Retinal pigment epithelial cell (primary cell): ENCODE results near the gene SACM1L.

ENCODE experiments used
- DNase-seq: peaks from one replicate; pipeline ENCODE4 v3.0.0-alpha.2; 2010; ENCODE audit warnings: low read depth
- H3K4me3 ChIP-seq: 2 replicates; pipeline ENCODE4 v1.5.1; 2011; ENCODE audit warnings: mild to moderate bottlenecking, low read length, control low read depth, moderate library complexity
- TF ChIP-seq, protein P1 (sequence below): conservative IDR thresholded peaks from 2 replicates; pipeline ENCODE4 v1.5.1; 2011; ENCODE audit warnings: low read depth, low read length, control low read depth, inconsistent platforms

SACM1L gene

DNA sequence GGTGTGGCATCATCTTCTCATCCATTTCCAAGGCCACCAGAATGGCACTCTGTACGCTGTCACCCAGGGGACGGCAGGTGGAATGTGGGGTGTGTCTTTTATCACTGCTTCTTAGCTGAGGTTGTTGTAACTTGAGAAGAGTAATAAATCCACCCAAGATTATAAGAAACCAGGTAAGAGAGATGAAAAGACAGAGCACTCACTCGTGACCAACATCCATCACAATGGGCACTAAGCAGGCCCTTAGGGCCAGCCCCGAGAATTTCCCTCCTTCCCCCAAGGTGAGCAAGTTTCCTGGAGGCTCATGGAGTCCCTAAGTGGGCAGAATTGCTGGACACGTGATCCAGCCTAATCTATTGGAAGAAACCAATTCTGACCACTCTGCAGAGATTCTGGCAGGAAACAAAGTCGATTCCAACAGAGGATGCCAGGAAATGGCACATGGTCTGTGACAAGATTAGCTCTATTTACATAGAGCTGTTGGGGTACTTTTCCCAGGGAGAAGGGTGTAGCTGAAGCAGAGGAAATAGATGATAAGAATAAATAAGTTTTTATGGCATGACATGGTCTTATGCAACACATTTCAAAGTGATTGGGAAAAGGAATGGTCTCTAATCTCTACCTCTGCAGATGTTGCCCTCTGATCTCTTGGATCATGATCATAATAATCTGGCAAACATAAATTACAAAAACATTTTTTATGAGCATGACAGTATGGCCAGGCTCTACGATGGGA lies 84.7 kb downstream of the SACM1L start:
- TF ChIP-seq, protein P1, sequence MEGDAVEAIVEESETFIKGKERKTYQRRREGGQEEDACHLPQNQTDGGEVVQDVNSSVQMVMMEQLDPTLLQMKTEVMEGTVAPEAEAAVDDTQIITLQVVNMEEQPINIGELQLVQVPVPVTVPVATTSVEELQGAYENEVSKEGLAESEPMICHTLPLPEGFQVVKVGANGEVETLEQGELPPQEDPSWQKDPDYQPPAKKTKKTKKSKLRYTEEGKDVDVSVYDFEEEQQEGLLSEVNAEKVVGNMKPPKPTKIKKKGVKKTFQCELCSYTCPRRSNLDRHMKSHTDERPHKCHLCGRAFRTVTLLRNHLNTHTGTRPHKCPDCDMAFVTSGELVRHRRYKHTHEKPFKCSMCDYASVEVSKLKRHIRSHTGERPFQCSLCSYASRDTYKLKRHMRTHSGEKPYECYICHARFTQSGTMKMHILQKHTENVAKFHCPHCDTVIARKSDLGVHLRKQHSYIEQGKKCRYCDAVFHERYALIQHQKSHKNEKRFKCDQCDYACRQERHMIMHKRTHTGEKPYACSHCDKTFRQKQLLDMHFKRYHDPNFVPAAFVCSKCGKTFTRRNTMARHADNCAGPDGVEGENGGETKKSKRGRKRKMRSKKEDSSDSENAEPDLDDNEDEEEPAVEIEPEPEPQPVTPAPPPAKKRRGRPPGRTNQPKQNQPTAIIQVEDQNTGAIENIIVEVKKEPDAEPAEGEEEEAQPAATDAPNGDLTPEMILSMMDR = no peak
- H3K4me3 ChIP-seq = no peak overlapping the region
- no peak for DNase-seq

DNA sequence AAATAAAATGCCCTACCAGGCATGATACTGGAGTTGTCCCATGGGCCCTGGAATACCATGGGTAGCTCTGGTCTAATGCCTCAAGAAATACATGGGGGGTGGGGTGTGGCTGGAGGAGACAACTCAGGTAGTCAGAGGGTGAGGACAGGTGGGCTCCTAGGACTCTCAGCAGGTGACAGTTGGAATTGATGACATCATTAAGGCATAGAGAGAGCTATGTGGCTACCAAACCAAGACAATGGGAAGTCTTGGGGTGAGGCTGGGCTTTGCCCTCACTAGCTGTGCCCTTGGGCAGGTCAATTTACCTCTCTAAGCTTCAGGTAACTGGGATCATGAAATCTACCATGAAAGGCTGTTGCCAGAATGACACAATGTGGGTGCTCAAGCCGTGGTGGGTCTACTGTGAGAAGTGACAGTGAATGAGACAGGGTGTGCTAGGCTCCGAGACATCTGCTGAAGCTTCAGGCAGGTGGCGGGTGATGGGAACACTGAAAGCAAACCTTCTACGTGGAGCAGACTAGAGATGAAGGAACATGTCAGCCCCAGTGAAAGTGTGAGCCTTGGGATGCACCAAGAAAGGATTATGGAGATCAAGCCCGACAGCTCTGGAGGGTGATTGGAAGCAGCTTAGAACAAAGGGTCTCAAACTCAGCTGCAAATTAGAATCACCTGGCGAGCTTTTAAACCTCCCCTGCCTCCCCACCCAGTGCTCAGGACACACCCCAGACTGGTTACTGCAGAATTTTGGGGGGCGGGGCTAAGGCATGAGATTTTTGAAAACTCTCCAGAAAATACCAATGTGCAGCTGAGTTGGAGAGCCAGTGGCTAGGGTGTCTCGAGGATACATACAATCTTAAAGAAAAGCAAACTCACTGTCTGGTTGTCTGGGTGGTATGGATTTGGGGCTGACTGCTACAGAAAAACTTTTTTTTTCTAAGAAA lies 85.7 kb downstream of the SACM1L start:
- H3K4me3 ChIP-seq = no peak overlapping the region
- TF ChIP-seq, protein P1 = no peak
- DNase-seq = no peak

- TF ChIP-seq, protein P1 = no peak
- H3K4me3 ChIP-seq = no peak overlapping the region
- DNase-seq = no peak
Measured at GRCh38 chr3:45775571-45776300, 86.5 kb downstream of the SACM1L start.

- no peak overlapping the region for H3K4me3 ChIP-seq
- no peak for DNase-seq
- TF ChIP-seq, protein P1 = no peak
Measured at GRCh38 chr3:45776301-45776595, 87.1 kb downstream of the SACM1L start.

DNA sequence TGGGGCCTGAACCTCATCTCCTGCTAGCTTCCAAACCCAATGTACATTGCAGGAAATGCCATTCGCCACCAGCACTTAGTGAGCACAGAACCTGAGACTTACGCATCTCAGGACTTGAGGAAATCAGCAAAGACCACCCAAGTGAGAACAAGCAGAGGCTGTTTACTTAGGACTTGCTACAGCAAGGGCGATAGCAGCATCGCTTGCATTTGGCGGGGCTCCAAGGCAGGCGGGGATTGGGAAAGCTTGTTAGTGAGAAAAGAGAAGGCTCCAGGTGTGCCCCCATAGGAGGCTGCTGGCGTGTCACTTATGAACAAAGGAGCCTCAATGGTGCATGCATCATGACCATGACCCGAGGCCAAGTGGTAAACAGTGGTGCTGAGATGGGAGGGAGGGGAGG lies 87.4 kb downstream of the SACM1L start:
- H3K4me3 ChIP-seq = no peak overlapping the region
- DNase-seq = no peak
- TF ChIP-seq, protein P1 = no peak

- H3K4me3 ChIP-seq = no peak overlapping the region
- no peak for DNase-seq
- TF ChIP-seq, protein P1 = no peak
Measured at GRCh38 chr3:45777111-45777745, 88.0 kb downstream of the SACM1L start.
